ENCODE data around the gene RASD1. TPM values are rescaled to one million over a fixed set of nuclear protein-coding genes. Genes with fewer than 3 reads are reported as not detected.

Gene RASD1
- total RNA-seq, 1 donor from 2014 or later, result 2.1 TPM

- H3K27me3 Mint-ChIP-seq (ENCODE audit: low read depth), result no peaks in the 10 kb centered on the region
- H3K27ac Mint-ChIP-seq, result no peak overlapping the region
- TF ChIP-seq CTCF (IDR thresholded peaks at IDR 0.05; ENCODE audit: unreplicated experiment), result no peak
- H3K36me3 Mint-ChIP-seq, result no peaks in the 10 kb centered on the region
- H3K9me3 Mint-ChIP-seq, result no peaks in the 10 kb centered on the region
- H3K4me3 Mint-ChIP-seq, result no peak overlapping the region
- no peak for DNase-seq (ENCODE audit: low spot score in 2 of 2, unreplicated experiment in 2 of 2)
- H3K4me1 Mint-ChIP-seq, result peaks cover 8% of the 10 kb centered on the region
These were observed 44.9 kb upstream of the RASD1 start for GRCh38 chr17:17540935-17541639.

GRCh38 chr17:17540278-17540906, 44.2 kb upstream of the RASD1 start:
- TF ChIP-seq CTCF (IDR thresholded peaks at IDR 0.05; ENCODE audit: unreplicated experiment), result no peak
- Mint-ChIP-seq H3K9me3 (no peaks in the 10 kb centered on the region), H3K27ac (no peak overlapping the region), H3K27me3 (ENCODE audit: low read depth) (no peaks in the 10 kb centered on the region), H3K4me3 (no peak overlapping the region), H3K36me3 (no peaks in the 10 kb centered on the region), H3K4me1 (peaks cover 8% of the 10 kb centered on the region)
- DNase-seq (ENCODE audit: low spot score in 2 of 2, unreplicated experiment in 2 of 2), result no peak

GRCh38 chr17:17539591-17539990, 43.4 kb upstream of the RASD1 start:
- Mint-ChIP-seq H3K4me3 (no peak overlapping the region), H3K4me1 (peaks cover 8% of the 10 kb centered on the region), H3K27ac (no peak overlapping the region), H3K27me3 (ENCODE audit: low read depth) (no peaks in the 10 kb centered on the region), H3K36me3 (no peaks in the 10 kb centered on the region), H3K9me3 (no peaks in the 10 kb centered on the region)
- no peak for DNase-seq (ENCODE audit: low spot score in 2 of 2, unreplicated experiment in 2 of 2)
- no peak for TF ChIP-seq CTCF (IDR thresholded peaks at IDR 0.05; ENCODE audit: unreplicated experiment)

- Mint-ChIP-seq H3K4me3 (no peak overlapping the region), H3K36me3 (no peaks in the 10 kb centered on the region), H3K9me3 (no peaks in the 10 kb centered on the region), H3K27me3 (ENCODE audit: low read depth) (no peaks in the 10 kb centered on the region), H3K4me1 (peaks cover 8% of the 10 kb centered on the region), H3K27ac (peak overlapping the region; percentile 30)
- DNase-seq (ENCODE audit: low spot score in 2 of 2, unreplicated experiment in 2 of 2), result no peak
- TF ChIP-seq CTCF (IDR thresholded peaks at IDR 0.05; ENCODE audit: unreplicated experiment), result no peak
These were observed 42.5 kb upstream of the RASD1 start for GRCh38 chr17:17538417-17539391.

GRCh38 chr17:17537311-17538099, 41.3 kb upstream of the RASD1 start:
- Mint-ChIP-seq H3K4me3 (no peak overlapping the region), H3K36me3 (no peaks in the 10 kb centered on the region), H3K27ac (no peak overlapping the region), H3K9me3 (no peaks in the 10 kb centered on the region), H3K4me1 (peaks cover 8% of the 10 kb centered on the region), H3K27me3 (ENCODE audit: low read depth) (no peaks in the 10 kb centered on the region)
- DNase-seq (ENCODE audit: low spot score in 2 of 2, unreplicated experiment in 2 of 2), result no peak
- no peak for TF ChIP-seq CTCF (IDR thresholded peaks at IDR 0.05; ENCODE audit: unreplicated experiment)
